CD4-positive, alpha-beta T cell treated with Interleukin-6 for 4 hours (primary cell): ENCODE data around the gene RPS6KC1.
A peak's percentile ranks its signal among the peaks of the same experiment; 100 is the strongest.
"Not testable (repeated sequence)": the region's sequence is repeated elsewhere in the genome, so short reads cannot be mapped to it uniquely, and the experiment has no call there.

ENCODE experiments used
- DNase-seq: peaks from one replicate; pipeline ENCODE4 v3.0.0-alpha.2; 2020; ENCODE audit warnings: mixed read lengths

RPS6KC1 gene

GRCh38 chr1:213107613-213108012 lies 56.6 kb downstream of the RPS6KC1 start:
- no peak for DNase-seq

GRCh38 chr1:213110349-213111300 lies 59.6 kb downstream of the RPS6KC1 start:
- peak; percentile 2 for DNase-seq

DNA sequence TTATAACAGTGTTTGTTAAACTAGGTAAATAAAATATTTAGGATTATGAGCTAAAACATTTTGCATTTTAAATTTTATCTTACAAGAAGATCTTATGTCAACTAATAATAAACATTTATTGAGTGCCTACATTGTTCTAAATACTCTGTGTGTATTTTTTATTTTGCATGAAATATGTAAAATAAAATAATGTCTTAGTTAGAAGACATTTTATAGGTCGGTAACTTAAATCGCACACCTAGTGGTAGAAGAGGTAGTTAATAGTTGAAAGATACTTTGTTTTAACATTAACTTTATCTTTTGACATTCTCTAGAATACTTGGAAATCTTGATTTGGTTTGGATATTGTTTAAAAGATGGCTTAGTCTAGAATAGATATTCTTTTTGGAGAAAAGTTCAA lies 60.5 kb downstream of the RPS6KC1 start:
- no peak for DNase-seq

DNA sequence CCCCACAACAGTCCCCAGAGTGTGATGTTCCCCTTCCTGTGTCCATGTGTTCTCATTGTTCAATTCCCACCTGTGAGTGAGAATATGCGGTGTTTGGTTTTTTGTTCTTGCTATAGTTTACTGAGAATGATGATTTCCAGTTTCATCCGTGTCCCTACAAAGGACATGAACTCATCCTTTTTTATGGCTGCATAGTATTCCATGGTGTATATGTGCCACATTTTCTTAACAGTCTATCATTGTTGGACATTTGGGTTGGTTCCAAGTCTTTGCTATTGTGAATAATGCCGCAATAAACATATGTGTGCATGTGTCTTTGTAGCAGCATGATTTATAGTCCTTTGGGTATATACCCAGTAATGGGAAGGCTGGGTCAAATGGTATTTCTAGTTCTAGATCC lies 61.7 kb downstream of the RPS6KC1 start:
- not testable (repeated sequence) for DNase-seq

- DNase-seq: not testable (repeated sequence)
Measured at GRCh38 chr1:213117699-213118180, 66.7 kb downstream of the RPS6KC1 start.

DNA sequence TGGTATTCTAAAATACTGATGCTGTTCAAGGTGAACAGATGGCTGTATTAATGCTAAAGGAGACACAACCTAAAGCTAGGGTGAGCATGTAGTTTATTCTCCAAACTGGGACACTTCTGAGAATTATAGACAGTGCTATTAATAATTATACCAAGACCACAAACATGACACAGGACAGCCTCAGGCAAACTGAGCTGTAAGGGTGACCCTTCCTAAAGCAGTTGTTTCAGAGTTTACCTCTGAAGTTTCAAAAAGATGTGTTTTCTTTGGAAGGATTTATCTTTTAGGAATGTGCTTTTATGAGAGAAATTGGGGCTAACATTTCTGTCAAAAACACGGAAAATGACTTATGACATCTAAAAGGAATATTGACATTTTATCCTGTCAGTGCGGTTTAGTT lies 68.8 kb downstream of the RPS6KC1 start:
- DNase-seq: no peak

- DNase-seq: no peak
Measured at GRCh38 chr1:213120386-213120785, 69.3 kb downstream of the RPS6KC1 start.

DNA sequence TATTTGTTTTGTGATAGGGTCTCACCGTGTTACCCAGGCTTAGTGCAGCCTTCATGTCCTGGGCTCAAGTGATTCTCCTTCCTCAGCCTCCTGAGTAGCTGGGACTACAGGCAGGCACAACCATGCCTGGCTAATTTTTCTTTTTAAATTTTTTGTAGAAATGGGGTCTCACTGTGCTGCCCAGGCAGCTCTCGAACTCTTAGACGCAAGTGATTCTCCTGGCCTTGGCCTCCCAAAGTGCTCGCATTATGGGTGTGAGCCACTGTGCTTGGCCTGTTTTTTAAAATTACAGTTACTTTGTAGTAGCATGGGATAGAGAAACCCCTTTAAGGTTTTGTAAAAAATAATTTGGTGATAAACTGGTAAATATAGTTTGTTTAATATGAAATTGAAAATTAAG lies 69.9 kb downstream of the RPS6KC1 start:
- no peak for DNase-seq

DNA sequence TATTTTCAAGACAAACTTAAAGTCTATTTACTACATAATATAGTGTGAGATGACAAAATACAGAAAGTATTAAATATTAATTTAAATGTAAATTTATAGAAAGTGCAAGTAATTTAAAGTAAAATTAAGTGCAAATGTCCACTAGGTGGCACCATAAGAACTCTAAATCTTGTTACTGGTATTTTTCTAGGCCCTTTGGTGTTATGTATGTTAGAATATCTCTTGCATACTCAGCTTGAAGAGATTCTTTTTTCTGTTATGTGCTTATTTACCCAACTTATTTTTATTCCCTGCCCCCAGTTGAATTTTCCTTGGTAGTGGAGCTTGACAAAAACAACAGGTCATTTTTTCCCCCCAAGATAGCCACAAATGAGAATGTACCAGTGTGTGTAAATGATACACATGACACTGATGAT lies 71.5 kb downstream of the RPS6KC1 start:
- no peak for DNase-seq

DNA sequence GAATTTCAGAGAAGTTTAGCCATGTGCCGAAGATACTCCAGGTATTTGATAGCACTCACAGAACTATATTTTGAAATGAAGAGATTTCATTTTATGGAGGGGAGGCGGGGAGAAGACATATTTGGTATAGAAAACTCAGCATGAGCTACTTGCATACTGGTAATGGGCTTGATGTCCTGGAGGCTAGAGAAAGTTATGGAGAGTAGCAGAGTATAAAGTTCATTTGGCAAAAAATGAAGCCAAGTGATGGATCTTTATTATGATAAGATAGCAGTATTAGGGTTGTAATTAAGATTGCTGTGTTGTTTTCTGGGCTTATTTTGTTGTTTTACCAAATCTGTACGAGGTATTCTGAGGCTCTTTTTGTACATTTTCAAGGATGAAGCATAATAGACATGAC lies 72.0 kb downstream of the RPS6KC1 start:
- no peak for DNase-seq

GRCh38 chr1:213123536-213123935 lies 72.5 kb downstream of the RPS6KC1 start:
- no peak for DNase-seq

DNA sequence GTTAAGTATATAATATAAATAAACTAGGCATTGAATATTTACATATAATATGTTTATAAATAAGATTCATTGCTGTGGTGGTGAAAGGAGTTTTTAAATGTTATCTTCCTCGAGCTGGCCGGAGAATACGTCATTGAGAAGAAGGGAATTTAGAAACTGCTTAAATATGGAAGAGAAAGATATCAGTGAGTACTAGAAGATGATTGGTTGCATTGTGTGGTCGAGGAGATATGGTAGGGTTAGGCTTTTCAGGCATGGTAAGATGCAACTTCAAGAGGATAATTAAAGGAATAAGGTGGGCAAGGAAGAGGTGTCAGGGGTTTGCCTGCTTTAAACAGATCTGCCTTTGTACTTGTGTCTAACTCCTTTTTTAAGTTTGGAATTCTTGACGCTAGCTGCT lies 73.5 kb downstream of the RPS6KC1 start:
- no peak for DNase-seq

GRCh38 chr1:213125643-213126042 lies 74.6 kb downstream of the RPS6KC1 start:
- no peak for DNase-seq

DNA sequence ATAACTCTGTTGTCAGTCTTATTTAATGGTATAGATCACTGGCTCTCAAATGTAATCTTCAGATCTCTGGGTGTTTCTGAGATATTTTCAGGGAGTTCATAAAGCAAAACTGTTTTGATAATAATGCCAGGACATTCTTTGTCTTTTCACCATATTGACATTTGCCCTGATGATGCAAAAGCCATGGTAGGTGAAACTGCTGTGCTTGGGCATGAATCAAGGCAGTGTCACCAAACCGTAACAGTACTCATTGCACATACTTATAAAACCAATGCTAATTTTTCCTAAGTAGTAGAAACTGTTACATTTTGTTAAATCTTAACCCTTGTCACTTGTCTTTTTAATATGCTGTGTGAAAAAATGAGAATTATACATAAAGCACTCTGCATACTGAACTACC lies 76.0 kb downstream of the RPS6KC1 start:
- no peak for DNase-seq

GRCh38 chr1:213131851-213132655 lies 81.0 kb downstream of the RPS6KC1 start:
- no peak for DNase-seq

DNA sequence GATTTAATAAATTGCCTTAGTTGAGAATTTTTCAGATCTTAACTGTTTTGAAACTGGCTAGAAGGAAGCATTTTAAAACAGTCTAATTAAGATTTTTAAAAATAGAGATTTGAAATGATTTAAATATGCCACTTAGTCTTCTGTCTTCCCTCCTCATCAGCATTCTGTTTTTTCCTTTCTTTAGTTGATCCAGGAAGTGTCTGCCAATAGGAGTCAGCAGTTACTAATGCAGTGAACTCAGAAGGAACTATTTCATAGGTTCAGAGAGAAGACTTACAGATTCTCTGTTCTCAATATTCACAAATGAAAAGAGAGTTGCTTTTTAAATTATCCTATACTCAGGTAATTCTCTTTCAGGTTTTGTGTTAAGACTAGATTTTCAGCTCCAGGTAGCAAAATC lies 84.5 kb downstream of the RPS6KC1 start:
- no peak for DNase-seq

GRCh38 chr1:213136190-213136917 lies 85.3 kb downstream of the RPS6KC1 start:
- no peak for DNase-seq

- DNase-seq: no peak
Measured at GRCh38 chr1:213138391-213138790, 87.3 kb downstream of the RPS6KC1 start.

GRCh38 chr1:213138892-213139291 lies 87.9 kb downstream of the RPS6KC1 start:
- DNase-seq: no peak

- no peak for DNase-seq
Measured at GRCh38 chr1:213148905-213149304, 97.9 kb downstream of the RPS6KC1 start.

- DNase-seq: not testable (repeated sequence)
Measured at GRCh38 chr1:213150090-213150489, 99.0 kb downstream of the RPS6KC1 start.

GRCh38 chr1:213154056-213154685 lies 103.1 kb downstream of the RPS6KC1 start:
- DNase-seq: no peak
